SK-N-MC (cell line): ENCODE measurements around the gene PAQR6.

Source experiments
- DNase-seq: peaks from one replicate; pipeline ENCODE4 v3.0.0-alpha.2; 2011; ENCODE audit warnings: low read depth, low spot score
- H3K27ac ChIP-seq: fragments of 200-600 bp; sonication (generic); 2 replicates; pipeline ENCODE4 v1.5.1; 2016; ENCODE audit warnings: mixed run types
- H3K36me3 ChIP-seq: fragments of 200-600 bp; sonication (generic); 2 replicates; pipeline ENCODE4 v1.6.1; 2017; ENCODE audit warnings: antibody characterized with exemption, low read length, mixed read lengths; ENCODE audit not compliant: insufficient read depth
- H3K4me3 ChIP-seq: fragments of 200-600 bp; sonication (generic); 2 replicates; pipeline ENCODE4 v1.5.1; 2016
- H3K9ac ChIP-seq: fragments of 200-600 bp; sonication (generic); 2 replicates; pipeline ENCODE4 v1.8.0; 2017; ENCODE audit warnings: mixed run types, mixed read lengths; ENCODE audit not compliant: insufficient read length
- H3K9me3 ChIP-seq: fragments of 200-600 bp; sonication (generic); 2 replicates; pipeline ENCODE4 v1.6.1; 2017; ENCODE audit warnings: low read depth, mild to moderate bottlenecking, antibody characterized with exemption, low read length, moderate library complexity, mixed read lengths
- EZH2 ChIP-seq: fragments of 200-600 bp; sonication (generic); IDR thresholded peaks from one replicate; pipeline ENCODE4 v1.6.1; 2017; ENCODE audit warnings: antibody characterized with exemption
- FOXP2 ChIP-seq: optimal IDR thresholded peaks from 2 replicates; pipeline ENCODE3; 2011; ENCODE audit warnings: mild to moderate bottlenecking, moderate library complexity; ENCODE audit not compliant: insufficient read depth; ENCODE audit errors: extremely low read length, control extremely low read depth
- POLR2AphosphoS5 ChIP-seq: IDR thresholded peaks from 2 replicates; pipeline ENCODE4 v1.6.1; 2012; ENCODE audit warnings: mild to moderate bottlenecking, low read depth, low read length, borderline replicate concordance

PAQR6 gene

DNA sequence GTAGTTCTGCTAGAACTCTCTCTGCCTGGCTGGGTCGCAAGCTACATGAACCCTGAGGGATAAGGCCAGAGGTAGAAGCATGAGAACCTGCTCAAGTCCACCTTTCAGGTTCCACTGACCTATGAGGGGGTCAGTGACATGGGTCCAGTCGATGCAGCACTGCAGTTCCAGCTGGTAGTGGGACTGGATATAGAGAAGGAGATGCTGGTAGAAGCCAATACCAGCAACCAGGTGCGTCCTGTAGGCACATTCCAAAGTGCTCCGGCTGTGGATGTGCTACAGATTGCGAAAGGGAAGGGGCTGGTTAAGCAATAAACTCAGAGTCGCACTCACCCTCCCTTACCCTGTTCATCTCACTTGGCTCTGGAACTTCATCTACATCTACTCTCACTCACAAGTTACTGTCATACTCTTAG is 29.1 kb upstream of the PAQR6 start:
- DNase-seq: no peak
- H3K36me3 ChIP-seq: peaks cover 87% of the 10 kb centered on the region
- no peak for TF ChIP-seq FOXP2
- no peaks in the 10 kb centered on the region for H3K9me3 ChIP-seq
- no peak overlapping the region for H3K4me3 ChIP-seq
- H3K9ac ChIP-seq: no peak overlapping the region
- H3K27ac ChIP-seq: no peak overlapping the region

DNA sequence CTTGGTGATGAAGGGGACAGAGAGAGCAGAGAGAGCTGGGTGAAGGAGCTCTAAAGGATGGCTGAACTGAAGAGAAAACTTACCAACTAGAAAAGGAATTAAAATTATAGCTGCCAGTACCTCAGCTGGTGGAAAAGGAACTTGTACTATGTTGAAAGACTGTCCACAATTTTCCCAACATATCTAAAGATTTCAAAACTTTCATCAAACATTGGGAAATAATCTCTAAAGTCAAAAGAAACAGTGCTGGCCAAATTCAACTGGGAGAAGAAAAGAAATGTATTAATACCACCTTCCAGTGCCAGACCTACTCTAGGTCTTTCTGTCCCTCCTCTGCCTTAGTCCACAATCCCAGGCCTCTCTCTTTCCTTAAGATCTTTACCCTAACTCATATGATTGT is 28.7 kb upstream of the PAQR6 start:
- no peak overlapping the region for H3K4me3 ChIP-seq
- TF ChIP-seq POLR2AphosphoS5 (no peak), FOXP2 (no peak), EZH2 (no peak)
- no peak overlapping the region for H3K27ac ChIP-seq
- no peak overlapping the region for H3K9ac ChIP-seq
- DNase-seq: no peak
- H3K36me3 ChIP-seq: peaks cover 92% of the 10 kb centered on the region
- no peaks in the 10 kb centered on the region for H3K9me3 ChIP-seq

DNA sequence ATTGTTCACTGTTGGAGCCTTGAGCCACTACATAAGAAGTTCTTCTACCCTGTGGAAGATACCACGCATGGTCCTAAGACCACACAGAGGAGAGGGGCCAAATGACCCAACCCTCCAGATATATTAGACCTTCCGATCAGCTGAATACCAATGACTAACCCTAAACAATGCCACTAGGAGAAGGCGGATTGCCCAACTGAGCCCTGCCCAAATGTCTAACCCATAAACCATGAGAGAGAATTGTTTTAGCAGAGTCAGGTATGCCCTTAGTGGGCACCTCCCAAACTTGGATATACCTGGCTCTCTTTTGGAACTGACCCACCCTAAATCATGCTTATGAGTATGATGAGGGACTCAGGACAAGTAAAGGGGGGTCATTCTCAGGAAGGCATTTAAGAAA is 22.5 kb upstream of the PAQR6 start:
- no peak overlapping the region for H3K27ac ChIP-seq

DNA sequence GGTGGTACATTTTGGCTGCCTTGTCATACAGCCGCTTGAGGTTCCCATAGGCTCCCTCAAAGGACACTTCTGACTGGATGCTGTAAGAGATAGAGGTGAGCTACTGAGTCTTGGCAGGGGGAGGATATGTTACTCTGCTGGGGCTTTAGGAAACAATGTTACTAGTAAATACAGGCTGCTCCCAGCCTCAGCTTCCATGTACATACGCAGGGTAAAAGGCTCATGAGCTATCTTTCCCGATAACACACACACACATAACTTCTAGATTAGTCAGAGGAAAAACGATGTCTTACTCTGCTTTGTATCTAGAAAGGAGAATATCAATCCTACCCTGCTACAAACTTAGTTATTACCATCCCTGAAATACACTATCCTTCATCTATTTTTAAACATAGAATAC is 20.5 kb upstream of the PAQR6 start:
- H3K9ac ChIP-seq: no peak overlapping the region
- H3K4me3 ChIP-seq: no peak overlapping the region
- H3K36me3 ChIP-seq: peaks cover 81% of the 10 kb centered on the region
- no peak for TF ChIP-seq FOXP2
- TF ChIP-seq POLR2AphosphoS5: no peak
- no peak for TF ChIP-seq EZH2
- no peak for DNase-seq
- H3K27ac ChIP-seq: no peak overlapping the region
- no peaks in the 10 kb centered on the region for H3K9me3 ChIP-seq

More for the DNA sequence above, 22.5 kb upstream of the PAQR6 start:
- Histone ChIP-seq H3K9me3 (no peaks in the 10 kb centered on the region), H3K4me3 (no peak overlapping the region), H3K36me3 (peaks cover 84% of the 10 kb centered on the region), H3K9ac (no peak overlapping the region)
- DNase-seq: no peak
- no peak for TF ChIP-seq POLR2AphosphoS5
- no peak for TF ChIP-seq EZH2
- no peak for TF ChIP-seq FOXP2

DNA sequence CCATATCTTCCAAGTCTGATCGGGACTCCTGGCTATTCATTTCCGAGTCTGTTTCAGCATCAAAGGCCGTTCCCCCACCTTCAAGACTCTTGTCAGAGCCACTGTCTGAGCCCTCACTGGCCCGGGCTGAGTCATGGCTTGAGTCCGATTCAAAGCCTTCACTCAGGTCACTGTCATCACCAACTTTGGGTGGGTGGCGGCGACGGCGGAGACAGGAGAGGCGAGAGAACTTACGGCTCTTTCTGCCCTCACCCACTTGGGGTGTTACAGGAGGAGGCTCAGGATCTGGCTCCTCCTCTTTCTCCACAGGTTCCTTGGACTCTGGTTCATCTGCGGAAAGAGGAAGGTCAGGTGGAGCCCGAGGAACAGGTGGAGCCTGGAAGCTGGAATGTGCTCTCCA is 18.2 kb upstream of the PAQR6 start:
- Histone ChIP-seq H3K36me3 (peaks cover 73% of the 10 kb centered on the region), H3K27ac (no peak overlapping the region), H3K9me3 (no peaks in the 10 kb centered on the region), H3K4me3 (no peak overlapping the region), H3K9ac (no peak overlapping the region)
- no peak for DNase-seq
- TF ChIP-seq EZH2: no peak
- no peak for TF ChIP-seq FOXP2
- TF ChIP-seq POLR2AphosphoS5: no peak

DNA sequence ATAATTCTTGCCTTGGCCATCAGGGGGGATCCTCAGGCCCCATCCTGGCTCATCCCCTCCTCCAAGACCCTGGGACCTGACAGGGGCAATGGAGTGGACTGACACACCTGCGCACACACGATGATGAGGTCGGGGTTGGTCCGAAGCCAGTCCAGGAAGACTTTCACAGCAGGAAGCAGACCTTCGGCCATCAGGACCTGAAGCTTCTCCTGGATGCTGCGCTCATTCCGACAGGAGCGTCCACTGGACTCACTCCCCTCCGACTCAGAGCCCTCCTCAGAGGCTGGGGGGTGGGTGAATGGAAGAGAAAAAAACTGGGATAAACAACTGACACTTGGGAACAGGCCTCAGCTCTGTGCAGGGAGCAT is 15.4 kb upstream of the PAQR6 start:
- Histone ChIP-seq H3K9ac (no peak overlapping the region), H3K36me3 (peaks cover 88% of the 10 kb centered on the region), H3K9me3 (no peaks in the 10 kb centered on the region), H3K27ac (no peak overlapping the region), H3K4me3 (no peak overlapping the region)
- no peak for DNase-seq
- TF ChIP-seq POLR2AphosphoS5 (no peak), EZH2 (no peak), FOXP2 (no peak)

DNA sequence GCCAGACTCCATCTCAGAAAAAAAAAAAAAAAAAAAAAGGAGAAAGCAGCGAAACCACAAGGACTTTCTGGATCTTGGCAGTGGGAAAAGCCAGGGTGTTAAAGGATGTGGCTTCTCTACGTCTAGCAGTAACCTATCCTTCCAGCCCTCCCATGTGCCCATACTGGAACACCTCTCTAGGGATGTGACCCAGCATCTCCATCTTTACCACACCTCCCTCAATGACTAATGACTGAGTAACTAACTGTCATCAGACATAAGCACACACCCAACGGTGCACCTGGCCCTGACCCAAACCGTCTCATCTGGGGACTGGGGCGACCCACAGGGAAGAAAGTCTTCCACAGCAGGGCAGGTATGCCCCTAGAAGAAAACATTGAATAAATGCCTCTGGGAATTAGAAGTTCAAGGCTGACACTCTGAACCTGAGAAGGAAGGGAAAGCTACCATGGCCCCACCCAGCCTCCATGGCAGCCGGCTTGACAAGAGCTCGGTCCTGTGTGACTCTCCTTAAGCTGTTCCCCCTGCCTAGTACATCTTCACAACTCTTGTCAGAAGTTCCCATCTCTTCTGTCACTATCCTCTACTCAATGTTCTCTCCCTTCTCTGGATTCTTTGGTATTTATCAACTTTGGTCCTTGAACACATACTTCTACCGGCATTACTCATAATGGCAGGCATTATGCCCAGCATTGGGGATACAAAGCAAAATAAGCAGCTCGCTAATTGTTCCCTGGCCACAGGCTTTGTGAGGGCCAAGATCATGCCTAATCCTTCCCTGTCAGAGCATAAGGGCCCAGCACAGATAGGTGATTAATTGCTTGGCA is 14.8 kb upstream of the PAQR6 start:
- Histone ChIP-seq H3K9ac (no peak overlapping the region), H3K27ac (no peak overlapping the region), H3K4me3 (no peak overlapping the region), H3K36me3 (peaks cover 88% of the 10 kb centered on the region), H3K9me3 (no peaks in the 10 kb centered on the region)
- DNase-seq: no peak
- no peak for TF ChIP-seq EZH2

DNA sequence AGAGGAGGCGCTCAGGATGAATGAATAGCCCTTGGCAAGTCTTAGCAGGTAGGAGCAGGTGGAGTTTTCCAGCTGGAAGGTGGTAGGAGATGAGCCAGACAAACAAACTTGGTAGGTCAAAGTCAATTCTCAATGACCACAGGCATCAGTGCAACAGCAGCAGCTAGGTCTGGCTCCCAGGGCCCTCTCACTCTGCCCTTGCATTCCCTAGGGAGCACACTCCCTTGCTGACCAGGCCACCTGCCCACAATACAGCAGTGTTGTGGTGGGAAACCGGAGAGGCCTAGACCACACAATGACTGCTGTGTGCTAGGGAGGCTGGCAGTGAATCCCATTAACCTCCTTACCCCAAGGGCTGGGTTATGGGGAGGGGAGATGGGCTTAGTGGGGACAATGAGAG is 13.0 kb upstream of the PAQR6 start:
- no peak overlapping the region for H3K27ac ChIP-seq
- TF ChIP-seq EZH2 (no peak), POLR2AphosphoS5 (no peak), FOXP2 (no peak)

DNA sequence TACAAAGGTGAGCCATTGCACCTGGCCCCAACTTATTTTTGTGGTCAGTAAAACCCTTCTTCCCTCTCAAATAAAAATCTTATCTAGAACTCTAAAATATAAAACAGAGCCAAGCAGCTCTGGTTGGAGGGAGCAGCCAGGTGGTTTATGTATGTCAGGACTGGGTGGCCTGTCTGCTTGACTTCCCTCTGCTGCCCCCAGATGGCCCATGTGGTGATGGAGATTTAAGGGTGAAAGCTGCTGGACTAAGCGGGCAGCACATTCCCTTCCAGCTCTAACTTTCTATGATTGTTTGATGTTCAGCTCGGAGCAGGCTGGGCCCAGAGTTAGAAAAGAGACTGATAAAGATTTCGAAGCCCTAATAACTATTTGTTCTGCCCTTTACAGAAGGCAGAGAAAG is 11.9 kb upstream of the PAQR6 start:
- Histone ChIP-seq H3K36me3 (peaks cover 78% of the 10 kb centered on the region), H3K9ac (no peak overlapping the region), H3K27ac (no peak overlapping the region), H3K4me3 (no peak overlapping the region), H3K9me3 (no peaks in the 10 kb centered on the region)
- DNase-seq: no peak
- TF ChIP-seq EZH2: no peak
- TF ChIP-seq FOXP2: no peak
- no peak for TF ChIP-seq POLR2AphosphoS5

More for the DNA sequence above, 13.0 kb upstream of the PAQR6 start:
- Histone ChIP-seq H3K4me3 (no peak overlapping the region), H3K36me3 (peaks cover 85% of the 10 kb centered on the region), H3K9ac (no peak overlapping the region), H3K9me3 (no peaks in the 10 kb centered on the region)
- DNase-seq: no peak

DNA sequence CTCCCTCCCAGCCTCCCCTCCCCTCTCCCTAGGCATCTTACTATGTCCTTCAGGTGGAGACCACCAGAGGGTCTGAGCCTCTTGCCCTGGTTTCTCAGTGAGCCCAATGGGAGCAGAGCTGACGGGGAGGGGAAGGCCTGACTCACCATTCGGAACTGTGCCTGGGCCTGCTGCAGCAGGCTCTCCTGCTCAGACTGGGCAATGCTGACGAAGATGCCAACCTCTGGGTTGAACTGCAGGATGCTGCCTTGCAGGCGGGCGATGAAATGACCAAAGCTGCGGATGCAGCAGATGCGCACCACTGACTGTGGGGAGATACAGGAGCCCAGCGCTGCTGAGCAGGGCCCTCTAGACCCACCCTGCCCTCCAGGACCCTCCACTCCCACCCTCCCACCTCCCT is 11.0 kb upstream of the PAQR6 start:
- H3K36me3 ChIP-seq: peaks cover 74% of the 10 kb centered on the region
- no peak overlapping the region for H3K9ac ChIP-seq
- TF ChIP-seq POLR2AphosphoS5 (no peak), FOXP2 (no peak)
- H3K9me3 ChIP-seq: no peaks in the 10 kb centered on the region
- DNase-seq: no peak
- no peak overlapping the region for H3K4me3 ChIP-seq
- no peak overlapping the region for H3K27ac ChIP-seq
